Peyer's patch (tissue), 4 donors: ENCODE data around the gene BACH2. TPM values are rescaled to one million over a fixed set of nuclear protein-coding genes. Genes with fewer than 3 reads are reported as not detected.

Experiments used
- DNase-seq, 3 donors: peaks; one replicate each; pipeline ENCODE4 v3.0.0-alpha.2; 2017 to 2019
- H3K27ac ChIP-seq, 4 donors: fragments of 200-600 bp; sonication (generic); one replicate each; pipeline ENCODE4 v1.5.1; 2016 to 2019
- H3K27me3 ChIP-seq, 2 donors: fragments of 200-600 bp; sonication (generic); one replicate each; pipeline ENCODE4 v1.5.1; 2019
- H3K36me3 ChIP-seq, 3 donors: fragments of 200-600 bp; sonication (generic); one replicate each; pipeline ENCODE4 v1.5.1; 2016 to 2019
- H3K4me1 ChIP-seq, 4 donors: fragments of 200-600 bp; sonication (generic); one replicate each; pipeline ENCODE4 v1.5.1; 2016 to 2019
- H3K4me3 ChIP-seq, 4 donors: fragments of 200-600 bp; sonication (generic); 1 replicate in 3 of 4; 2 replicates in 1 of 4; pipeline ENCODE4 v1.5.1; 2016 to 2019; ENCODE audit warnings: mild to moderate bottlenecking in 1 of 4
- H3K9me3 ChIP-seq, 4 donors: fragments of 200-600 bp; sonication (generic); one replicate each; pipeline ENCODE4 v1.5.1; 2016 to 2019; ENCODE audit warnings: mild to moderate bottlenecking in 1 of 4
- CTCF ChIP-seq, 6 experiments: fragments of 450-650 bp in 4 of 6; fragments of 200-600 bp in 2 of 6; sonication (generic) in 1 of 6; IDR thresholded peaks; one replicate each; pipeline ENCODE4 v1.5.1; 2017 to 2019; ENCODE audit warnings: antibody characterized with exemption in 6 of 6, mild to moderate bottlenecking in 3 of 6, moderate library complexity in 1 of 6
- POLR2A ChIP-seq, 2 donors: fragments of 450-650 bp; IDR thresholded peaks; one replicate each; pipeline ENCODE4 v1.5.1; 2017; ENCODE audit warnings: antibody characterized with exemption in 2 of 2, mild to moderate bottlenecking in 2 of 2, moderate library complexity in 2 of 2
- total RNA-seq, 4 donors: library from RNA; depleted of rRNA; stranded (reverse); fragments of >200 nt; gene quantifications; one replicate each; pipeline ENCODE4 v1.1.0, GENCODE V29; 2016

BACH2 gene
- total RNA-seq, 4 donors from 2014 or later, result 0.18 to 26.4 (median 8.2) TPM

DNA sequence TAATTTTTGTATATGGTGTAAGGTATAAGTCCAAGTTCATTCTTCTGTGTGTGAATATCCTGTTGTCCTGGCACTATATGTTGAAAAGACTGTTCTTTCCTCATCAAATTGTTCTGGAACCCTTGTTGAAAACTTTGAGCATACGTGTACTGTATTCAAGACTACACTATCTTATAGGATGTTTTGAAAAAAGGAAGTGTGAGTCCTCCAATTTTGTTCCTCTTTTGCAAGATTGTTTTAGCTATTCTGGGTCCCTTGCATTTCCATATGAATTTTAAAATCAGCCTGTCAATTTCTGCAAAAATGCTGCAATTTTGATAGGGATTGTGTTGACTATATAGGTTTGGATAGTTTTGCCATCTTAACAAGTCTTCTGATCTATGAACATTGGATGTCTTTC is 195.2 kb downstream of the BACH2 start:
- Histone ChIP-seq H3K4me1 (peaks cover 0 to 3% (median 0%) of the 10 kb centered on the region in 4 donors), H3K9me3 (no peaks in the 10 kb centered on the region), H3K27ac (no peak overlapping the region), H3K27me3 (no peaks in the 10 kb centered on the region), H3K4me3 (no peak overlapping the region), H3K36me3 (no peaks in the 10 kb centered on the region)
- no peak for DNase-seq
- TF ChIP-seq POLR2A (IDR thresholded peaks at IDR 0.05) (no peak), CTCF (IDR thresholded peaks at IDR 0.05) (no peak)

DNA sequence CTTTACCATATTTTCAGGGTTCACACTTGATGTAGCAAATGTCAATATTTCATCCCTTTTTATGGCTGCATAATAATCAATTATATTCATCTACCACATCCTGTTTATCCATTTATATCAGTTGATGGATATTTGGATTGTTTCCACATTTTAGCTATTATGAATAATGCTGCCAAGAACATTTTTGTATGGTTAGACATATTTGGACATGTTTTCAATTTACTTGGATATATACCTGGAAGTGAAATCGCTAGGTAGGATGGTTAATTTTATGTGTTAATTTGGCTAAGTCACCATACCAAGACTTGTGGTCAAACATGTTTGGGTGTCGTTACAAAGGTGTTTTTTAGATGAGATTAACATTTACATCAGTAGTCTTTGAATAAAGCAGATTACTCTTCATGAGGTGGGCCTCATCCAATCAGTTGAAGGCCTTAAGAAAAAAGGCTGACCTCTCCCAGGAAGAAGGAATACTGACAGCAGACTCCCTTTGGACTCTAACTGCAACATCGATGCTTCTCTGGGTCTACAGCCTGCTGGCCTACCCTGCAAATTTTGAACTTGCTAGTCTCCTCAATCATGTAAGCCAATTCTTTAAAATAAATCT is 196.5 kb downstream of the BACH2 start:
- Histone ChIP-seq H3K27ac (no peak overlapping the region), H3K27me3 (no peaks in the 10 kb centered on the region), H3K36me3 (no peaks in the 10 kb centered on the region), H3K4me1 (peaks cover 0 to 3% (median 0%) of the 10 kb centered on the region in 4 donors), H3K4me3 (no peak overlapping the region), H3K9me3 (no peaks in the 10 kb centered on the region)
- no peak for DNase-seq
- no peak for TF ChIP-seq CTCF (IDR thresholded peaks at IDR 0.05)
- TF ChIP-seq POLR2A (IDR thresholded peaks at IDR 0.05), result no peak

DNA sequence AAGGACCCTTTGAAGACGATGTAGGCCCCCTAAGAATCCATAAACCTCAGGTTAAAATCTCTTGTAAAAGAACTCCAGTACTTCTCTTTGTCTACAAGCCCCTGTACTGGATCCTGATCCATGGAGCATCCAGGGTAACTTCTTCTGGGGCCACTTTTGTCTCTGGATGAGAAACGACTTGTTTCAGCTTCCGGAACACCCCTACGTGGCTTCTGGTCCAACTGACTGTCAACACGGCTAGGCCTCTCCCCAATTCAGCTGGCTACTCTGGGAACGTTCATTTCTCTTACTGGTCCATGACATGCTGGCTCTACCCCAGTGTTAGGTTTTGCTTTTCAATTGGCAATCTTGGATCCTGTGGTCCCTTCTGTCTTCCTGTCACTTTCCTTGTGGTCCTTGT is 198.0 kb downstream of the BACH2 start:
- TF ChIP-seq CTCF (IDR thresholded peaks at IDR 0.05), result no peak
- TF ChIP-seq POLR2A (IDR thresholded peaks at IDR 0.05), result no peak
- H3K27me3 ChIP-seq, result no peaks in the 10 kb centered on the region
- H3K27ac ChIP-seq, result peak overlapping the region; percentile 33 to 62 (median 42)
- no peak overlapping the region for H3K4me3 ChIP-seq
- no peaks in the 10 kb centered on the region for H3K36me3 ChIP-seq
- H3K9me3 ChIP-seq, result no peaks in the 10 kb centered on the region
- no peak for DNase-seq
- peaks cover 0 to 3% (median 0%) of the 10 kb centered on the region in 4 donors for H3K4me1 ChIP-seq

DNA sequence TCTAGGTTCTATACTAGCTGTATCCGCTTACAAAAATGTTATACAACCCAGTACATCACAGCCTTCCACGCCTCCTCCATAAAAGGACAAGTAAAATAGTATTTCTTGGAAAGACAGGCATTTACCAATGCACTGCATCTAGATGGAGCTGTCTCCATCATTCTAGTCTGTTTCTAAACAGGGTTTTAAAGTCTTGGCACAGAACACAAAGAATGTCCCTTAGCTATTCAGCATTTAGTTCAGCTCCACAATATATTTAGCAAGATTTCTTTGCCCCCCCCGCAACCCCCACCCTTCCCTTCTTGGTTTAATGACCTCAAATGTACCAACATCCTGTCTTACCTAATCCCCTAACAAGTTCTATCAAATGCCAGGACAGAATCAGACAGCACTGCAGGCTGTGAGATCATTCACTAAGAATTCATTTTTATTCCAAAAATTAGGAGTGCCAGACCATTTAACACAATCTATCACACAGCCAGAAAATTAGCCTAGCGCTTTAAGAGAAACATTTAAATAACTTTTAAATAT is 198.6 kb downstream of the BACH2 start:
- Histone ChIP-seq H3K4me1 (peaks cover 0 to 2% (median 0%) of the 10 kb centered on the region in 4 donors), H3K9me3 (no peaks in the 10 kb centered on the region), H3K27me3 (no peaks in the 10 kb centered on the region), H3K27ac (peak overlapping the region in 3 of 4 donors; percentile 38 to 62 (median 45)), H3K36me3 (no peaks in the 10 kb centered on the region), H3K4me3 (no peak overlapping the region)
- peak in 1 of 6 experiments; percentile 5 for TF ChIP-seq CTCF (IDR thresholded peaks at IDR 0.05)
- no peak for TF ChIP-seq POLR2A (IDR thresholded peaks at IDR 0.05)
- peak in 2 of 3 donors; percentile 31 to 63 for DNase-seq

DNA sequence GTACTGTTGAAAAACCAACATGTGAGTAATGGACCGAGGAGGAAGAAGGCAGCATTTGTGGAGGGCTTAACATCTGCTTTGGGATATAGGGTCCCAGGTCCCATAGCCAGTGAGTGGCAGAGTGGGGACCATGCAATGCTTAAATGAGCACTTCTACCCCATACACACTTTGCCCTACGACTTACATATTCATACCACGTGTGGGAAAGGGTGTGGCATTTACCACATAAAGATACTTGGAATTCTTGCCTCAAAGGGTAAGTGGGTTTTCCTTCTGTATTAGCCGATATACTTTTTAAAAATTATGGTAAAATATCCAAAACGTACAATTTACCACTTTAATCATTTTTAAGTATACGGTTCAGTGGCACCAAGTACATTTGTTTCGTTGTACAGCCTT is 199.3 kb downstream of the BACH2 start:
- Histone ChIP-seq H3K27ac (no peak overlapping the region), H3K36me3 (no peaks in the 10 kb centered on the region), H3K4me1 (no peaks in the 10 kb centered on the region), H3K9me3 (no peaks in the 10 kb centered on the region), H3K27me3 (no peaks in the 10 kb centered on the region), H3K4me3 (no peak overlapping the region)
- TF ChIP-seq POLR2A (IDR thresholded peaks at IDR 0.05) (no peak), CTCF (IDR thresholded peaks at IDR 0.05) (no peak)
- DNase-seq, result no peak
